HG03565 (cell line): Measurements from ENCODE around the gene KLF15.

Experiments used
- ATAC-seq: cut with Tn5 transposase; IDR thresholded peaks from one replicate; pipeline ENCODE4 v1.9.1; 2021; ENCODE audit warnings: mild to moderate bottlenecking, moderate library complexity; ENCODE audit not compliant: unreplicated experiment

KLF15 gene

GRCh38 chr3:126364130-126364695 is 7.0 kb upstream of the KLF15 start:
- ATAC-seq = no peak

GRCh38 chr3:126361211-126361610 is 4.0 kb upstream of the KLF15 start:
- no peak for ATAC-seq

GRCh38 chr3:126360714-126361060 is 3.5 kb upstream of the KLF15 start:
- ATAC-seq = no peak

- no peak for ATAC-seq
Observed at GRCh38 chr3:126360046-126360713, 3.0 kb upstream of the KLF15 start.

GRCh38 chr3:126358816-126359181 is 1.6 kb upstream of the KLF15 start:
- no peak for ATAC-seq

GRCh38 chr3:126358038-126358815 is 1.0 kb upstream of the KLF15 start:
- ATAC-seq = no peak

GRCh38 chr3:126356373-126357264 is 589 bp downstream of the KLF15 start:
- no peak for ATAC-seq

GRCh38 chr3:126355777-126356372 is 1.3 kb downstream of the KLF15 start:
- ATAC-seq = no peak

- no peak for ATAC-seq
Observed at GRCh38 chr3:126355251-126355650, 2.0 kb downstream of the KLF15 start.

- no peak for ATAC-seq
Observed at GRCh38 chr3:126354776-126355175, 2.4 kb downstream of the KLF15 start.

GRCh38 chr3:126353694-126354321 is 3.4 kb downstream of the KLF15 start:
- no peak for ATAC-seq

- ATAC-seq = no peak
Observed at GRCh38 chr3:126352476-126353454, 4.4 kb downstream of the KLF15 start.

GRCh38 chr3:126351771-126352475 is 5.3 kb downstream of the KLF15 start:
- ATAC-seq = no peak

GRCh38 chr3:126351086-126351770 is 6.0 kb downstream of the KLF15 start:
- no peak for ATAC-seq

GRCh38 chr3:126350502-126351085 is 6.6 kb downstream of the KLF15 start:
- ATAC-seq = no peak

GRCh38 chr3:126349611-126350501 is 7.4 kb downstream of the KLF15 start:
- no peak for ATAC-seq

- ATAC-seq = no peak
Observed at GRCh38 chr3:126349071-126349470, 8.1 kb downstream of the KLF15 start.
